Kidney epithelial cell (primary cell): ENCODE results near the gene VSIR. TPM values are rescaled to one million over a fixed set of nuclear protein-coding genes. Genes with fewer than 3 reads are reported as not detected.

Source experiments
- DNase-seq: peaks from one replicate; pipeline ENCODE4 v3.0.0-alpha.2; 2010; ENCODE audit warnings: low read depth
- H3K27me3 ChIP-seq: 2 replicates; pipeline ENCODE4 v1.6.0; 2011; ENCODE audit warnings: low read length; ENCODE audit not compliant: control insufficient read depth, insufficient read depth
- H3K36me3 ChIP-seq: 2 replicates; pipeline ENCODE4 v1.5.1; 2011; ENCODE audit warnings: low read length; ENCODE audit not compliant: control insufficient read depth, insufficient read depth
- H3K4me3 ChIP-seq: 2 replicates; pipeline ENCODE4 v1.5.1; 2011; ENCODE audit warnings: low read depth, mild to moderate bottlenecking, control low read depth, low read length
- CTCF ChIP-seq: IDR thresholded peaks from 2 replicates; pipeline ENCODE4 v1.5.1; 2011; ENCODE audit warnings: mild to moderate bottlenecking, moderate library complexity, low read length, control low read depth, inconsistent platforms; ENCODE audit not compliant: insufficient read depth, poor library complexity, severe bottlenecking
- total RNA-seq: library from RNA; depleted of rRNA; stranded (reverse); fragments of >200 nt; gene quantifications from 2 replicates; pipeline ENCODE4 v1.2.3, GENCODE V29; 2015

Gene VSIR
- total RNA-seq, 1 donor from 2014 or later = 1.1 TPM

GRCh38 chr10:71717551-71717951 lies 55.8 kb downstream of the VSIR start:
- no peak for DNase-seq
- TF ChIP-seq CTCF = no peak
- Histone ChIP-seq H3K4me3 (no peak overlapping the region), H3K27me3 (peaks cover 3% of the 10 kb centered on the region), H3K36me3 (no peaks in the 10 kb centered on the region)

GRCh38 chr10:71717056-71717455 lies 56.3 kb downstream of the VSIR start:
- DNase-seq = no peak
- no peak overlapping the region for H3K4me3 ChIP-seq
- H3K27me3 ChIP-seq = peaks cover 5% of the 10 kb centered on the region
- no peak for TF ChIP-seq CTCF
- H3K36me3 ChIP-seq = no peaks in the 10 kb centered on the region

GRCh38 chr10:71716426-71716825 lies 56.9 kb downstream of the VSIR start:
- Histone ChIP-seq H3K36me3 (no peaks in the 10 kb centered on the region), H3K27me3 (peaks cover 5% of the 10 kb centered on the region), H3K4me3 (no peak overlapping the region)
- TF ChIP-seq CTCF = no peak
- DNase-seq = no peak

- TF ChIP-seq CTCF = no peak
- peaks cover 5% of the 10 kb centered on the region for H3K27me3 ChIP-seq
- H3K36me3 ChIP-seq = no peaks in the 10 kb centered on the region
- H3K4me3 ChIP-seq = no peak overlapping the region
- DNase-seq = no peak
These were observed 57.5 kb downstream of the VSIR start for GRCh38 chr10:71715860-71716259.

GRCh38 chr10:71715026-71715425 lies 58.3 kb downstream of the VSIR start:
- H3K36me3 ChIP-seq = no peaks in the 10 kb centered on the region
- DNase-seq = no peak
- no peak for TF ChIP-seq CTCF
- no peak overlapping the region for H3K4me3 ChIP-seq
- H3K27me3 ChIP-seq = peaks cover 9% of the 10 kb centered on the region

GRCh38 chr10:71714592-71714991 lies 58.7 kb downstream of the VSIR start:
- peaks cover 5% of the 10 kb centered on the region for H3K27me3 ChIP-seq
- no peaks in the 10 kb centered on the region for H3K36me3 ChIP-seq
- no peak for TF ChIP-seq CTCF
- H3K4me3 ChIP-seq = no peak overlapping the region
- no peak for DNase-seq
